ENCODE results near the gene TEX47.

Gene TEX47

GRCh38 chr7:88792361-88792760 is 3.2 kb downstream of the TEX47 start:
- H4K91ac ChIP-seq (ENCODE audit: low read depth, low read length), result no peak overlapping the region
- no peak overlapping the region for H3K4me2 ChIP-seq (ENCODE audit: low read length)
- H3K4ac ChIP-seq (ENCODE audit: low read depth, low read length), result no peak overlapping the region
- H3K18ac ChIP-seq (ENCODE audit: low read length), result no peak overlapping the region
- no peak overlapping the region for H2BK12ac ChIP-seq (ENCODE audit: low read length)
- WGBS (ENCODE audit: extremely low coverage, insufficient coverage, insufficient read length), result no CpG with 5 or more reads among the region's 3 CpGs
- H3K9ac ChIP-seq (ENCODE audit: low read length), result no peak overlapping the region
- no peak overlapping the region for H3K14ac ChIP-seq (ENCODE audit: low read length)
- no peak overlapping the region for H2BK5ac ChIP-seq (ENCODE audit: low read depth, low read length, poor library complexity)
- no peaks in the 10 kb centered on the region for H3K27me3 ChIP-seq (ENCODE audit: insufficient read depth, low read length)
- no peak overlapping the region for H3K27ac ChIP-seq (ENCODE audit: low read depth, low read length)
- no peak overlapping the region for H2AFZ ChIP-seq (ENCODE audit: insufficient read depth, low read length, poor library complexity)
- H4K8ac ChIP-seq (ENCODE audit: low read depth, low read length), result no peak overlapping the region
- no peak overlapping the region for H2AK5ac ChIP-seq (ENCODE audit: low read length)
- H3K79me2 ChIP-seq (ENCODE audit: control insufficient read depth, insufficient read depth, low read length, poor library complexity), result no peaks in the 10 kb centered on the region
- no peaks in the 10 kb centered on the region for H3K4me1 ChIP-seq (ENCODE audit: control insufficient read depth in 1 of 2, insufficient read depth in 2 of 2, low read length in 2 of 2)
- H3K9me3 ChIP-seq (ENCODE audit: insufficient read depth, low read depth, low read length), result no peaks in the 10 kb centered on the region
- no peak overlapping the region for H3K23ac ChIP-seq (ENCODE audit: low read length)
- no peak overlapping the region for H3K4me3 ChIP-seq (ENCODE audit: low read depth, low read length)
- H4K12ac ChIP-seq (ENCODE audit: low read depth, low read length), result no peak overlapping the region
- H2BK120ac ChIP-seq (ENCODE audit: insufficient read depth, low read length, poor library complexity), result no peak overlapping the region
- no peak for DNase-seq
- no peaks in the 10 kb centered on the region for H3K79me1 ChIP-seq (ENCODE audit: low read length)
- no peaks in the 10 kb centered on the region for H3K36me3 ChIP-seq (ENCODE audit: control insufficient read depth in 1 of 2, insufficient read depth in 2 of 2, low read length in 2 of 2)

DNA sequence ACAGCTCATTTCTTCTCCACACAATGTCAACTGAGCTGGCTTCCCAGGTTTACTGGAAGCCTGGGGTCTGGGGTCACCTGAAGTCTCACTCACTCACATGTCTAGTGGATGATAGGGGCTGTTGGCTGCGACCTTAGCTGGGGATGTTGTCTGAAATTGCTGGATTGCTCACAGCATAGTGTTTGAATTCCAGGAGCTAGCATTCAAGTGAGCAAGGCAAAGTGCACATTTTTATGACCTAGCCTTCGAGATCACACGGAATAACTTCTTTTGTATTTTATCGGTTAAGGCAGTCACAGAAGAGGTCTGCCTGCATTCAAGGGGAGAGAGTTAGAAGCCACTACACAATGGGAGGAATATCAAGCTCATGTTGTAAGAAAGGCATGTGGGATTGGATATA is 3.6 kb downstream of the TEX47 start:
- Histone ChIP-seq H3K4me2 (ENCODE audit: low read length) (no peak overlapping the region), H4K8ac (ENCODE audit: low read depth, low read length) (no peak overlapping the region), H2BK12ac (ENCODE audit: low read length) (no peak overlapping the region), H3K27me3 (ENCODE audit: insufficient read depth, low read length) (no peaks in the 10 kb centered on the region), H3K79me1 (ENCODE audit: low read length) (no peaks in the 10 kb centered on the region), H3K9me3 (ENCODE audit: insufficient read depth, low read depth, low read length) (no peaks in the 10 kb centered on the region), H2AK5ac (ENCODE audit: low read length) (no peak overlapping the region), H3K4me3 (ENCODE audit: low read depth, low read length) (no peak overlapping the region), H3K27ac (ENCODE audit: low read depth, low read length) (no peak overlapping the region), H3K4me1 (ENCODE audit: control insufficient read depth in 1 of 2, insufficient read depth in 2 of 2, low read length in 2 of 2) (no peaks in the 10 kb centered on the region), H3K9ac (ENCODE audit: low read length) (no peak overlapping the region), H2BK120ac (ENCODE audit: insufficient read depth, low read length, poor library complexity) (no peak overlapping the region), H3K36me3 (ENCODE audit: control insufficient read depth in 1 of 2, insufficient read depth in 2 of 2, low read length in 2 of 2) (no peaks in the 10 kb centered on the region), H2AFZ (ENCODE audit: insufficient read depth, low read length, poor library complexity) (no peak overlapping the region), H4K91ac (ENCODE audit: low read depth, low read length) (no peak overlapping the region), H3K79me2 (ENCODE audit: control insufficient read depth, insufficient read depth, low read length, poor library complexity) (no peaks in the 10 kb centered on the region), H4K12ac (ENCODE audit: low read depth, low read length) (no peak overlapping the region), H3K18ac (ENCODE audit: low read length) (no peak overlapping the region), H2BK5ac (ENCODE audit: low read depth, low read length, poor library complexity) (no peak overlapping the region), H3K4ac (ENCODE audit: low read depth, low read length) (no peak overlapping the region), H3K23ac (ENCODE audit: low read length) (no peak overlapping the region), H3K14ac (ENCODE audit: low read length) (no peak overlapping the region)
- peak in 1 of 2 donors; percentile 1 for DNase-seq
- WGBS (ENCODE audit: extremely low coverage, insufficient coverage, insufficient read length), result no CpG with 5 or more reads among the region's 4 CpGs

DNA sequence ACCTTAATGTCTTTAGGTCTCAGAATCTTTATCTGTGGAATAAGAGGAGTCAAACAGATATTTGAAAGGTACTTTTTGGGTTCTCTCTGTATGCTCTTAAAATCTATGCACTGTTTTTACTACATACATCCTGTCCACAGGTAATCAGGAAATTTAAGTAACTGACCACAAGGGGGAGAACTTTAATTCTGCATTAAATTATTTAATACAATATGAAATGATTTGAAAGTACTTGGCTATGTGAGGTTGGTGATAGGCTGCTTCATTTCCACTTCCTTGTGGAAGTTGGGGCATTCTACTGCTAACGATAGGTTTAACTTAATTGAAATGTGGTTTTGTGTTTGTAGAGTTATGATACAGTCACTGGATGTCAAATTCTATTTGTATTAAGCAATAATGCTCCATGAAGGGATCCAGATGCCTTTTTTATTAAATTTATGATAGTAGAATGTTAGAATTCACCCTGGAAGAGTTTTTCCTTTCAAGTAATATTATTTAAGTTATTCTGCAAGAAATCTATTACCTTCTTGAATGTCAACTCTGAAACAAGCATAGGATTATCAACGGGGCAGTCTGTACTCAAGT is 6.0 kb downstream of the TEX47 start:
- Histone ChIP-seq H4K91ac (ENCODE audit: low read depth, low read length) (no peak overlapping the region), H4K8ac (ENCODE audit: low read depth, low read length) (no peak overlapping the region), H3K79me2 (ENCODE audit: control insufficient read depth, insufficient read depth, low read length, poor library complexity) (no peaks in the 10 kb centered on the region), H2AFZ (ENCODE audit: insufficient read depth, low read length, poor library complexity) (no peak overlapping the region), H3K4me3 (ENCODE audit: low read depth, low read length) (no peak overlapping the region), H3K4me1 (ENCODE audit: control insufficient read depth in 1 of 2, insufficient read depth in 2 of 2, low read length in 2 of 2) (no peaks in the 10 kb centered on the region), H2BK120ac (ENCODE audit: insufficient read depth, low read length, poor library complexity) (no peak overlapping the region), H3K36me3 (ENCODE audit: control insufficient read depth in 1 of 2, insufficient read depth in 2 of 2, low read length in 2 of 2) (no peaks in the 10 kb centered on the region), H4K12ac (ENCODE audit: low read depth, low read length) (no peak overlapping the region), H3K4ac (ENCODE audit: low read depth, low read length) (no peak overlapping the region), H3K9me3 (ENCODE audit: insufficient read depth, low read depth, low read length) (no peaks in the 10 kb centered on the region), H3K27me3 (ENCODE audit: insufficient read depth, low read length) (no peaks in the 10 kb centered on the region), H3K9ac (ENCODE audit: low read length) (no peak overlapping the region), H3K14ac (ENCODE audit: low read length) (no peak overlapping the region), H3K23ac (ENCODE audit: low read length) (no peak overlapping the region), H2BK5ac (ENCODE audit: low read depth, low read length, poor library complexity) (no peak overlapping the region), H3K27ac (ENCODE audit: low read depth, low read length) (no peak overlapping the region), H2BK12ac (ENCODE audit: low read length) (no peak overlapping the region), H3K79me1 (ENCODE audit: low read length) (no peaks in the 10 kb centered on the region), H3K18ac (ENCODE audit: low read length) (no peak overlapping the region), H3K4me2 (ENCODE audit: low read length) (no peak overlapping the region), H2AK5ac (ENCODE audit: low read length) (no peak overlapping the region)
- no CpG with 5 or more reads among the region's 2 CpGs for WGBS (ENCODE audit: extremely low coverage, insufficient coverage, insufficient read length)
- peak in 1 of 2 donors; percentile 50 for DNase-seq

GRCh38 chr7:88787777-88788176 is 7.8 kb downstream of the TEX47 start:
- H3K9ac ChIP-seq (ENCODE audit: low read length), result no peak overlapping the region
- WGBS (ENCODE audit: extremely low coverage, insufficient coverage, insufficient read length), result no CpG with 5 or more reads among the region's 2 CpGs

More at GRCh38 chr7:88787777-88788176, 7.8 kb downstream of the TEX47 start:
- Histone ChIP-seq H2AK5ac (ENCODE audit: low read length) (no peak overlapping the region), H3K27me3 (ENCODE audit: insufficient read depth, low read length) (no peaks in the 10 kb centered on the region), H3K27ac (ENCODE audit: low read depth, low read length) (no peak overlapping the region), H3K4ac (ENCODE audit: low read depth, low read length) (no peak overlapping the region), H2BK12ac (ENCODE audit: low read length) (no peak overlapping the region), H3K23ac (ENCODE audit: low read length) (no peak overlapping the region), H4K12ac (ENCODE audit: low read depth, low read length) (no peak overlapping the region), H3K36me3 (ENCODE audit: control insufficient read depth in 1 of 2, insufficient read depth in 2 of 2, low read length in 2 of 2) (no peaks in the 10 kb centered on the region), H3K14ac (ENCODE audit: low read length) (no peak overlapping the region), H4K91ac (ENCODE audit: low read depth, low read length) (no peak overlapping the region), H3K79me2 (ENCODE audit: control insufficient read depth, insufficient read depth, low read length, poor library complexity) (no peaks in the 10 kb centered on the region), H3K4me2 (ENCODE audit: low read length) (no peak overlapping the region), H2BK5ac (ENCODE audit: low read depth, low read length, poor library complexity) (no peak overlapping the region), H3K4me1 (ENCODE audit: control insufficient read depth in 1 of 2, insufficient read depth in 2 of 2, low read length in 2 of 2) (no peaks in the 10 kb centered on the region), H4K8ac (ENCODE audit: low read depth, low read length) (no peak overlapping the region), H2BK120ac (ENCODE audit: insufficient read depth, low read length, poor library complexity) (no peak overlapping the region), H3K4me3 (ENCODE audit: low read depth, low read length) (no peak overlapping the region), H3K9me3 (ENCODE audit: insufficient read depth, low read depth, low read length) (no peaks in the 10 kb centered on the region), H2AFZ (ENCODE audit: insufficient read depth, low read length, poor library complexity) (no peak overlapping the region), H3K18ac (ENCODE audit: low read length) (no peak overlapping the region), H3K79me1 (ENCODE audit: low read length) (no peaks in the 10 kb centered on the region)
- DNase-seq, result no peak
